ENCODE measurements around the gene KCNK10.

DNA sequence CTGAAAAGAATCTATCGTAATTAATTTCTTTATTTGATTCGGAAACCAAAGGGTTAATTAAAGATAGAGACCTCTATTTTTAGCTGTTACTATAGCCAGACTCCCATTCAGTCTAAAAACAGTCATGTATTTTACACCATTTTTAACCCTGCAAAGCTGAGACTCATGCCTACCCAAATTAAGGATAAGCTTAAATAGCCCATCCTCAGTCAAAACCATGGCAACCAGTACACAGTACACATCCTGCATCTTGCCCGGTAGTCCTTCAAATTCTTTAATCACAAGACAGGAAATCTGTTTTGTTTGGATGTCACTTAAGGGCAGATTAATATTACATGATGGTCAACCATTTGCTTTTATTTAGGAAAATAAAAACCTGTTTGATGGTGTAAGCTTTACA is 25.5 kb upstream of the KCNK10 start:
- TF ChIP-seq, protein P1, sequence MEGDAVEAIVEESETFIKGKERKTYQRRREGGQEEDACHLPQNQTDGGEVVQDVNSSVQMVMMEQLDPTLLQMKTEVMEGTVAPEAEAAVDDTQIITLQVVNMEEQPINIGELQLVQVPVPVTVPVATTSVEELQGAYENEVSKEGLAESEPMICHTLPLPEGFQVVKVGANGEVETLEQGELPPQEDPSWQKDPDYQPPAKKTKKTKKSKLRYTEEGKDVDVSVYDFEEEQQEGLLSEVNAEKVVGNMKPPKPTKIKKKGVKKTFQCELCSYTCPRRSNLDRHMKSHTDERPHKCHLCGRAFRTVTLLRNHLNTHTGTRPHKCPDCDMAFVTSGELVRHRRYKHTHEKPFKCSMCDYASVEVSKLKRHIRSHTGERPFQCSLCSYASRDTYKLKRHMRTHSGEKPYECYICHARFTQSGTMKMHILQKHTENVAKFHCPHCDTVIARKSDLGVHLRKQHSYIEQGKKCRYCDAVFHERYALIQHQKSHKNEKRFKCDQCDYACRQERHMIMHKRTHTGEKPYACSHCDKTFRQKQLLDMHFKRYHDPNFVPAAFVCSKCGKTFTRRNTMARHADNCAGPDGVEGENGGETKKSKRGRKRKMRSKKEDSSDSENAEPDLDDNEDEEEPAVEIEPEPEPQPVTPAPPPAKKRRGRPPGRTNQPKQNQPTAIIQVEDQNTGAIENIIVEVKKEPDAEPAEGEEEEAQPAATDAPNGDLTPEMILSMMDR (IDR thresholded peaks at IDR 0.05; ENCODE audit: low read depth, low read length, poor library complexity, severe bottlenecking) = no peak
- no peak for TF ChIP-seq EZH2phosphoT487 (IDR thresholded peaks at IDR 0.05; ENCODE audit: borderline replicate concordance, low read length)
